OCI-LY3 (cell line): Measurements from ENCODE around the gene HOXD1.

Source experiments
- EZH2phosphoT487 ChIP-seq: fragments of 200-600 bp; shearing (Covaris generic); IDR thresholded peaks from 2 replicates; pipeline ENCODE4 v1.6.1; 2018; ENCODE audit warnings: antibody characterized with exemption, mixed run types, low read depth
- TF ChIP-seq, protein P1 (sequence below): fragments of 200-600, 300-600 bp; sonication (generic); IDR thresholded peaks from 2 replicates; pipeline ENCODE4 v1.5.1; 2014; ENCODE audit warnings: antibody characterized with exemption, low read length, low read depth

- TF ChIP-seq, protein P1, sequence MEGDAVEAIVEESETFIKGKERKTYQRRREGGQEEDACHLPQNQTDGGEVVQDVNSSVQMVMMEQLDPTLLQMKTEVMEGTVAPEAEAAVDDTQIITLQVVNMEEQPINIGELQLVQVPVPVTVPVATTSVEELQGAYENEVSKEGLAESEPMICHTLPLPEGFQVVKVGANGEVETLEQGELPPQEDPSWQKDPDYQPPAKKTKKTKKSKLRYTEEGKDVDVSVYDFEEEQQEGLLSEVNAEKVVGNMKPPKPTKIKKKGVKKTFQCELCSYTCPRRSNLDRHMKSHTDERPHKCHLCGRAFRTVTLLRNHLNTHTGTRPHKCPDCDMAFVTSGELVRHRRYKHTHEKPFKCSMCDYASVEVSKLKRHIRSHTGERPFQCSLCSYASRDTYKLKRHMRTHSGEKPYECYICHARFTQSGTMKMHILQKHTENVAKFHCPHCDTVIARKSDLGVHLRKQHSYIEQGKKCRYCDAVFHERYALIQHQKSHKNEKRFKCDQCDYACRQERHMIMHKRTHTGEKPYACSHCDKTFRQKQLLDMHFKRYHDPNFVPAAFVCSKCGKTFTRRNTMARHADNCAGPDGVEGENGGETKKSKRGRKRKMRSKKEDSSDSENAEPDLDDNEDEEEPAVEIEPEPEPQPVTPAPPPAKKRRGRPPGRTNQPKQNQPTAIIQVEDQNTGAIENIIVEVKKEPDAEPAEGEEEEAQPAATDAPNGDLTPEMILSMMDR, result no peak
- no peak for TF ChIP-seq EZH2phosphoT487
Measured at GRCh38 chr2:176186024-176186423, 2.4 kb upstream of the HOXD1 start.
